HCT116 (cell line): ENCODE measurements around the gene AP3S1. TPM values are rescaled to one million over a fixed set of nuclear protein-coding genes. Genes with fewer than 3 reads are reported as not detected.

ENCODE experiments used
- ATAC-seq: fragments of 200-7000 bp; cut with Tn5 transposase; 2 replicates; pipeline ENCODE4 v1.9.1; 2020; ENCODE audit warnings: mild to moderate bottlenecking, moderate library complexity
- BruUV-seq: library from RNA; stranded (reverse); fragments of 400-500 nt; replicated peaks from 2 replicates; lab custom pipeline; 2021; lab: Mats Ljungman, UMichigan
- CTCF ChIA-PET: fragments of 300-600 bp; sonication (Branson Sonifier 250); formaldehyde crosslinking; loops from one replicate; lab custom pipeline; 2021; ENCODE audit warnings: antibody characterized with exemption; lab: Charles Lee
- POLR2A ChIA-PET: fragments of 300-600, 350-600 bp; sonication (Branson Sonifier 250); formaldehyde crosslinking; loops from one replicate; lab custom pipeline; 2021; ENCODE audit warnings: antibody characterized with exemption; lab: Charles Lee
- RAD21 ChIA-PET, 2 experiments: fragments of 300-600 bp; sonication (Branson Sonifier 250); formaldehyde crosslinking; loops; one replicate each; lab custom pipeline; 2023; ENCODE audit warnings: low total read pairs in 2 of 2; ENCODE audit not compliant: uncharacterized antibody in 2 of 2, unreplicated experiment in 2 of 2, low non-redundant PET in 1 of 2; lab: Charles Lee
- DNase-seq: peaks from one replicate; pipeline ENCODE4 v3.0.0-alpha.2; 2010; ENCODE audit warnings: low read depth, low spot score
- H2AFZ ChIP-seq: fragments of 200-600 bp; shearing (Covaris generic), sonication (generic); 2 replicates; pipeline ENCODE4 v1.6.1; 2017; ENCODE audit warnings: low read depth, mixed run types, mixed read lengths, antibody characterized with exemption, low read length; ENCODE audit not compliant: poor library complexity, severe bottlenecking
- H3K27ac ChIP-seq: 2 replicates; pipeline ENCODE4 v1.5.1; 2012; ENCODE audit warnings: low read depth, low read length
- H3K27me3 ChIP-seq: fragments of 200-600 bp; sonication (generic); 2 replicates; pipeline ENCODE4 v1.6.1; 2016; ENCODE audit warnings: mixed run types, low read length, mixed read lengths; ENCODE audit not compliant: insufficient read depth
- H3K36me3 ChIP-seq, 2 experiments: fragments of 200-500 bp in 1 of 2; fragments of 200-600 bp in 1 of 2; sonication (Bioruptor generic) in 1 of 2; sonication (generic) in 1 of 2; 2 replicates each; pipeline versions ENCODE4 v1.5.1 to v1.6.1; 2014 to 2016; ENCODE audit warnings: low read length in 2 of 2, inconsistent platforms in 1 of 2, mixed read lengths in 1 of 2, mixed run types in 1 of 2; ENCODE audit not compliant: insufficient read depth in 2 of 2, control insufficient read depth in 1 of 2
- H3K4me1 ChIP-seq, 2 experiments: fragments of 200-600 bp in 1 of 2; sonication (generic) in 1 of 2; 2 replicates each; pipeline versions ENCODE4 v1.5.1 to v1.6.1; 2012 to 2017; ENCODE audit warnings: low read length in 2 of 2, inconsistent platforms in 1 of 2, mild to moderate bottlenecking in 1 of 2, mixed read lengths in 1 of 2, mixed run types in 1 of 2, moderate library complexity in 1 of 2; ENCODE audit not compliant: insufficient read depth in 2 of 2, control insufficient read depth in 1 of 2
- H3K4me2 ChIP-seq: fragments of 200-600 bp; sonication (generic); 2 replicates; pipeline ENCODE4 v1.6.1; 2017; ENCODE audit warnings: mixed run types, low read length, mixed read lengths
- H3K4me3 ChIP-seq, 2 experiments: fragments of 200-600 bp in 1 of 2; sonication (generic) in 1 of 2; replicated peaks in 1 of 2; 2 replicates each; pipeline ENCODE4 v1.5.1; 2011 to 2016; ENCODE audit warnings: low read length in 2 of 2, control low read depth in 1 of 2, low read depth in 1 of 2, mild to moderate bottlenecking in 1 of 2, mixed read lengths in 1 of 2, mixed run types in 1 of 2
- H3K79me2 ChIP-seq: fragments of 200-600 bp; sonication (generic); 2 replicates; pipeline ENCODE4 v1.6.1; 2017; ENCODE audit warnings: mild to moderate bottlenecking, mixed run types, low read length, moderate library complexity, mixed read lengths; ENCODE audit not compliant: insufficient read depth
- H3K9ac ChIP-seq: fragments of 200-600 bp; sonication (generic); 2 replicates; pipeline ENCODE4 v1.6.1; 2016; ENCODE audit warnings: low read length, mixed read lengths
- H3K9me2 ChIP-seq: fragments of 200-600 bp; sonication (generic), shearing (Covaris generic); 2 replicates; pipeline ENCODE4 v1.6.1; 2017; ENCODE audit warnings: mixed run types, mild to moderate bottlenecking, moderate library complexity; ENCODE audit not compliant: insufficient read depth
- H3K9me3 ChIP-seq, 2 experiments: fragments of 200-500 bp in 1 of 2; fragments of 200-600 bp in 1 of 2; sonication (Bioruptor generic) in 1 of 2; sonication (generic) in 1 of 2; 2 replicates each; pipeline ENCODE4 v1.6.1; 2014 to 2017; ENCODE audit warnings: low read length in 2 of 2, mixed read lengths in 2 of 2, inconsistent platforms in 1 of 2, low read depth in 1 of 2, mild to moderate bottlenecking in 1 of 2, mixed run types in 1 of 2, moderate library complexity in 1 of 2; ENCODE audit not compliant: control insufficient read depth in 1 of 2, insufficient read depth in 1 of 2
- H4K20me1 ChIP-seq: fragments of 200-600 bp; sonication (generic), shearing (Covaris generic); 2 replicates; pipeline ENCODE4 v1.6.1; 2017; ENCODE audit warnings: mixed run types, mild to moderate bottlenecking, moderate library complexity; ENCODE audit not compliant: insufficient read depth
- CEBPB ChIP-seq: IDR thresholded peaks from 2 replicates; pipeline ENCODE4 v1.6.1; 2012; ENCODE audit warnings: low read depth
- CTCF ChIP-seq, 3 experiments: fragments of 200-600 bp in 1 of 3; sonication (generic) in 1 of 3; IDR thresholded peaks in 2 of 3; conservative IDR thresholded peaks in 1 of 3; 2 replicates each; pipeline ENCODE4 v1.5.1; 2012 to 2017; ENCODE audit warnings: low read depth in 2 of 3, low read length in 2 of 3, antibody characterized with exemption in 1 of 3, borderline replicate concordance in 1 of 3, control low read depth in 1 of 3, mild to moderate bottlenecking in 1 of 3, mixed read lengths in 1 of 3, mixed run types in 1 of 3, moderate library complexity in 1 of 3; ENCODE audit not compliant: insufficient read depth in 1 of 3
- JUND ChIP-seq: IDR thresholded peaks from 2 replicates; pipeline ENCODE4 v1.6.1; 2012
- POLR2AphosphoS5 ChIP-seq: IDR thresholded peaks from 2 replicates; pipeline ENCODE4 v1.6.1; 2011; ENCODE audit warnings: mild to moderate bottlenecking, low read depth, low read length, moderate library complexity
- YY1 ChIP-seq: IDR thresholded peaks from 2 replicates; pipeline ENCODE4 v1.6.1; 2011; ENCODE audit warnings: low read length, low read depth, moderate library complexity, mild to moderate bottlenecking; ENCODE audit not compliant: insufficient replicate concordance; ENCODE audit errors: extremely low read depth
- intact Hi-C: fragments of 100-400 bp; cut with micrococcal nuclease; formaldehyde crosslinking; loops from 2 replicates; pipeline ENCODE4 v1.10.0; 2022
- total RNA-seq: library from RNA; stranded (reverse); gene quantifications from one replicate; pipeline ENCODE4 v1.2.1, GENCODE V29; 2021; ENCODE audit not compliant: unreplicated experiment

The AP3S1 gene
- total RNA-seq, 1 experiment from 2014 or later = 432 TPM

- CTCF ChIA-PET = no interaction called here
- peaks cover 0 to 7% of the 10 kb centered on the region in 2 experiments; a peak in 1 of 4 replicates for H3K9me3 ChIP-seq
- BruUV-seq = TSS peak; percentile 74
- intact Hi-C loops = loop anchor here (1.0 kb wide), 2 partner anchors 89 to 102 kb away; partner anchors contain the start of genes AP3S1, ARL14EPL and ATG12
- H3K79me2 ChIP-seq = peaks cover 3% of the 10 kb centered on the region; the same call in 1 of the 2 replicates
- peak overlapping the region; percentile 27; the same call in 1 of the 2 replicates for H3K4me2 ChIP-seq
- H3K4me3 ChIP-seq = no peak overlapping the region
- POLR2A ChIA-PET = interaction anchor here (1.2 kb wide), 2 partner anchors 8 to 100 kb away, joined by 3 to 4 read pairs; no protein-coding TSS in a partner anchor
- H3K36me3 ChIP-seq = peaks cover 0 to 15% of the 10 kb centered on the region in 2 experiments; a peak in 2 of 4 replicates
- peak overlapping the region; percentile 93 for H3K27ac ChIP-seq
- H4K20me1 ChIP-seq = no peaks in the 10 kb centered on the region
- RAD21 ChIA-PET = no interaction called here
- peak; percentile 25 for ATAC-seq
- TF ChIP-seq CTCF (IDR thresholded peaks at IDR 0.05 in 2 of 3, conservative IDR thresholded peaks at IDR 0.05 in 1 of 3; ENCODE audit: borderline replicate concordance in 1 of 3, insufficient read depth in 1 of 3, low read depth in 2 of 3, low read length in 2 of 3) (no peak), POLR2AphosphoS5 (no peak), YY1 (peak; percentile 2), CEBPB (no peak)
- no peaks in the 10 kb centered on the region for H3K9me2 ChIP-seq
- no peaks in the 10 kb centered on the region for H3K27me3 ChIP-seq
- H2AFZ ChIP-seq = no peak overlapping the region
- DNase-seq = no peak
- peaks cover 44 to 78% of the 10 kb centered on the region in 2 experiments for H3K4me1 ChIP-seq
- H3K9ac ChIP-seq = peak overlapping the region; percentile 48
These were observed 89.0 kb downstream of the AP3S1 start for GRCh38 chr5:115930630-115931337.

- Histone ChIP-seq H3K9ac (no peak overlapping the region), H3K9me2 (no peaks in the 10 kb centered on the region), H3K4me2 (no peak overlapping the region), H3K27ac (peak overlapping the region; percentile 93; the same call in 1 of the 2 replicates), H3K4me3 (no peak overlapping the region), H3K9me3 (peaks cover 0 to 7% of the 10 kb centered on the region in 2 experiments; a peak in 1 of 4 replicates), H3K36me3 (peaks cover 0 to 19% of the 10 kb centered on the region in 2 experiments; a peak in 2 of 4 replicates), H3K4me1 (peaks cover 32 to 66% of the 10 kb centered on the region in 2 experiments), H3K79me2 (no peaks in the 10 kb centered on the region), H2AFZ (no peak overlapping the region), H3K27me3 (no peaks in the 10 kb centered on the region), H4K20me1 (no peaks in the 10 kb centered on the region)
- intact Hi-C loops = no loop called here
- no peak for ATAC-seq
- ChIA-PET RAD21 (no interaction called here), POLR2A (no interaction called here), CTCF (no interaction called here)
- DNase-seq = no peak
- no peak for TF ChIP-seq JUND
- no TSS peak for BruUV-seq
These were observed 91.3 kb downstream of the AP3S1 start for GRCh38 chr5:115932991-115933390.
